Coronary artery (tissue), 2 donors: Measurements from ENCODE around the gene NRL.

Experiments
- DNase-seq: peaks from one replicate; pipeline ENCODE4 v3.0.0-alpha.2; 2017; ENCODE audit warnings: low spot score
- H3K27ac ChIP-seq, 2 donors: fragments of 200-600 bp; sonication (generic); one replicate each; pipeline ENCODE4 v1.5.1; 2016 to 2019
- H3K4me3 ChIP-seq: fragments of 200-600 bp; sonication (generic); 2 replicates; pipeline ENCODE4 v1.5.1; 2016; ENCODE audit warnings: mild to moderate bottlenecking, moderate library complexity
- CTCF ChIP-seq: fragments of 200-600 bp; sonication (generic); IDR thresholded peaks from one replicate; pipeline ENCODE4 v1.5.1; 2019; ENCODE audit warnings: antibody characterized with exemption

Gene NRL

GRCh38 chr14:24147761-24148428 is 33.1 kb upstream of the NRL start:
- TF ChIP-seq CTCF = no peak
- Histone ChIP-seq H3K27ac (peak overlapping the region; percentile 77 to 98), H3K4me3 (peak overlapping the region; percentile 84)
- no peak for DNase-seq

GRCh38 chr14:24146978-24147760 is 32.4 kb upstream of the NRL start, which contains the start of gene RNF31:
RNF31 (plus strand) TSS chr14:24147498; CDS start chr14:24147699, 201 bp downstream.
- TF ChIP-seq CTCF = no peak
- peak; percentile 98 for DNase-seq
- H3K27ac ChIP-seq = peak within 1 kb of the TSS; percentile 77 to 98
- peak within 1 kb of the TSS; percentile 84 for H3K4me3 ChIP-seq

GRCh38 chr14:24146453-24146977 is 31.8 kb upstream of the NRL start, which contains the start of gene PSME2:
PSME2 (minus strand) TSS chr14:24146610; CDS start chr14:24146581, 29 bp downstream.
- H3K4me3 ChIP-seq = peak within 1 kb of the TSS; percentile 84
- TF ChIP-seq CTCF = no peak
- H3K27ac ChIP-seq = peak within 1 kb of the TSS; percentile 77 to 98
- DNase-seq = peak; percentile 98

GRCh38 chr14:24145690-24146452 is 31.1 kb upstream of the NRL start:
- Histone ChIP-seq H3K4me3 (peak overlapping the region; percentile 84), H3K27ac (peak overlapping the region; percentile 77 to 98)
- TF ChIP-seq CTCF = no peak
- DNase-seq = no peak

GRCh38 chr14:24145219-24145618 is 30.5 kb upstream of the NRL start:
- Histone ChIP-seq H3K4me3 (no peak overlapping the region), H3K27ac (peak overlapping the region in 1 of 2 donors; percentile 98)
- no peak for DNase-seq
- TF ChIP-seq CTCF = no peak

- Histone ChIP-seq H3K4me3 (no peak overlapping the region), H3K27ac (no peak overlapping the region)
- TF ChIP-seq CTCF = no peak
- no peak for DNase-seq
Observed at GRCh38 chr14:24144451-24144850, 29.7 kb upstream of the NRL start.
